Loucy (cell line): ENCODE measurements around the gene IST1.

Source experiments
- CTCF ChIP-seq: fragments of 200-600 bp; sonication (generic); conservative IDR thresholded peaks from 2 replicates; pipeline ENCODE4 v1.5.1; 2014; ENCODE audit warnings: mild to moderate bottlenecking, antibody characterized with exemption, low read length
- EZH2phosphoT487 ChIP-seq: fragments of 200-600 bp; IDR thresholded peaks from 2 replicates; pipeline ENCODE4 v1.6.1; 2018; ENCODE audit warnings: antibody characterized with exemption, mild to moderate bottlenecking, moderate library complexity, borderline replicate concordance

DNA sequence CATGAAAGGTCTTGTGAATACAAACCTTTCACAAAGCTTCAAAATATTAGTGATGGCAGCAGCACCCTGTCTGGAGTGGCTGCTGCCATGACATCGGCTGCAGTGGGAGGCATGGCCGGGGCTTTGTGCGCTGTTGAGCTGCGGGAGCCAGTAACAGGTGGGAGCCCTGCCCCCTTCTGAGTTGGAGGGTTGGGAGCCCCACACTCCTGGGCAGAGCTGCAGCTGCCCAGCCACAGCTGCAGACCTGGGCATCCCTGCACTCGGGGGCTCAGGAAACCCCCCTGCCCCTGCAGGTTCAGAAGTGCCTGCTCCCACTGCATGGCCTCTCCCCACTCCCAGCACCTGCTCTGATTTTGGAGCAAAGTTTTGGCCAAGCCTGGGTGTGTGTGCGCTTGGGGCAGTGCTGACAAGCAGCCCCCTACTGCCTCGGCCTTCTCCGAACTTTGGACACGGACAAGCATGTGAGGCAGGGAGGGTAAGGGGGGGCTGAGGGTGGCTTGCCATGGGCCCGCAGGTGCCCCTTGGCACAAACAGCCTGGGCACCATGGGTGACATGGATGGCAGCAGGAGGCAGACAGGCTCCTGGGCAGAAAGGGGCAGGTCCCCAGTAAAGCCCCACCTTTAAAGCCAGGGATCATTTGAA is 42.7 kb downstream of the IST1 start:
- no peak for TF ChIP-seq CTCF
- TF ChIP-seq EZH2phosphoT487: no peak
